ENCODE data around the gene SKA1. TPM values are rescaled to one million over a fixed set of nuclear protein-coding genes. Genes with fewer than 3 reads are reported as not detected.

Gene SKA1
- total and polyA plus RNA-seq, 2 of the 4 experiments (the other 2 are of a cell fraction), result 5.8 to 5.9 TPM

GRCh38 chr18:50399582-50399981 is 24.7 kb downstream of the SKA1 start:
- Histone ChIP-seq H4K8ac (ENCODE audit: low read depth in 2 of 2, low read length in 2 of 2) (no peak overlapping the region), H3K4ac (ENCODE audit: low read depth, low read length) (no peak overlapping the region), H2BK5ac (ENCODE audit: low read depth, low read length, poor library complexity, severe bottlenecking) (no peak overlapping the region), H3K9me1 (ENCODE audit: insufficient read depth, low read length) (no peaks in the 10 kb centered on the region), H3K14ac (replicated peaks; ENCODE audit: low read depth, low read length) (no peak overlapping the region), H2BK20ac (ENCODE audit: low read depth, low read length) (no peak overlapping the region), H4K5ac (ENCODE audit: low read depth, low read length) (no peak overlapping the region), H4K91ac (ENCODE audit: insufficient read depth, low read depth, low read length) (no peak overlapping the region), H3K9me3 (ENCODE audit: control insufficient read depth, insufficient read depth, low read length) (no peaks in the 10 kb centered on the region), H3K4me1 (ENCODE audit: control insufficient read depth, insufficient read depth, low read length) (no peaks in the 10 kb centered on the region), H2AK5ac (ENCODE audit: low read depth, low read length) (no peak overlapping the region), H2AK9ac (replicated peaks; ENCODE audit: low read depth, low read length, poor library complexity) (no peak overlapping the region), H3K27me3 (ENCODE audit: control insufficient read depth, insufficient read depth, low read length) (peaks cover 12% of the 10 kb centered on the region), H2BK15ac (ENCODE audit: low read depth, low read length) (no peak overlapping the region), H3K56ac (ENCODE audit: extremely low read depth, insufficient read depth, low read length) (no peak overlapping the region), H2BK120ac (ENCODE audit: low read depth, low read length) (no peak overlapping the region), H3K27ac (ENCODE audit: insufficient read depth, low read length) (no peak overlapping the region), H3K36me3 (ENCODE audit: control insufficient read depth, insufficient read depth, low read length) (no peaks in the 10 kb centered on the region), H3K4me3 (ENCODE audit: insufficient read depth, low read depth, low read length) (no peak overlapping the region), H3K4me2 (ENCODE audit: low read depth, low read length) (no peak overlapping the region), H3K18ac (ENCODE audit: low read depth, low read length) (no peak overlapping the region), H3K79me1 (ENCODE audit: low read depth in 1 of 2, low read length in 2 of 2) (no peaks in the 10 kb centered on the region), H3K9ac (ENCODE audit: low read depth, low read length) (no peak overlapping the region), H3K23ac (ENCODE audit: low read depth, low read length) (no peak overlapping the region), H2AFZ (replicated peaks; ENCODE audit: low read length, poor library complexity) (no peak overlapping the region), H4K20me1 (ENCODE audit: insufficient read depth, low read length) (no peaks in the 10 kb centered on the region)
- dilution Hi-C loops (cut with HindIII; ENCODE audit: low sequenced_read_pairs, unreplicated experiment), result no loop called here
- in situ Hi-C loops (cut with MboI; ENCODE audit: low sequenced_read_pairs), result no loop called here
- intact Hi-C loops (cut with micrococcal nuclease), result no loop called here
- CTCF ChIA-PET, result no interaction called here
- ATAC-seq (ENCODE audit: low read depth), result no peak
- no peak for TF ChIP-seq RFX5 (IDR thresholded peaks at IDR 0.05; ENCODE audit: low read depth, low read length)
- no peak for TF ChIP-seq CTCF (conservative IDR thresholded peaks at IDR 0.05; ENCODE audit: low read depth, low read length)
- no peak for TF ChIP-seq FOS (IDR thresholded peaks at IDR 0.05; ENCODE audit: low read depth, low read length)
- no peak for TF ChIP-seq MAFK (IDR thresholded peaks at IDR 0.05; ENCODE audit: low read depth, low read length)
- no peak for TF ChIP-seq RCOR1 (IDR thresholded peaks at IDR 0.05; ENCODE audit: insufficient replicate concordance, low read length)
- no peak for TF ChIP-seq MAZ (IDR thresholded peaks at IDR 0.05; ENCODE audit: borderline replicate concordance, low read depth, low read length)
- TF ChIP-seq ELK1 (IDR thresholded peaks at IDR 0.05; ENCODE audit: borderline replicate concordance, low read depth, low read length), result no peak
- no peak for TF ChIP-seq SMC3 (IDR thresholded peaks at IDR 0.05; ENCODE audit: low read depth, low read length)
- POLR2A ChIA-PET (ENCODE audit: unreplicated experiment), result no interaction called here
- BruUV-seq (replicated peaks), result no TSS peak
- no CpG with 5 or more reads among the region's 4 CpGs for WGBS, 2 experiments (ENCODE audit: extremely low coverage in 2 of 2, insufficient read length in 1 of 2)
- no peak for DNase-seq

Measured in IMR-90 (cell line).